Measurements from ENCODE around the gene TMEM95.
A peak's percentile ranks its signal among the peaks of the same experiment; 100 is the strongest.

Gene TMEM95

GRCh38 chr17:7354262-7354843 lies 603 bp upstream of the TMEM95 start (continued):
- no peak for TF ChIP-seq ZNF426 (tag by site-specific recombination; IDR thresholded peaks at IDR 0.05)
- no peak for TF ChIP-seq WT1 (tag by site-specific recombination; IDR thresholded peaks at IDR 0.05)
- TF ChIP-seq OVOL3 (tag by site-specific recombination; IDR thresholded peaks at IDR 0.05): no peak
- TF ChIP-seq ZFP3 (tag by site-specific recombination; IDR thresholded peaks at IDR 0.05; ENCODE audit: low read depth): no peak
- no peak for TF ChIP-seq ZNF645 (tag by site-specific recombination; IDR thresholded peaks at IDR 0.05)
- no peak for TF ChIP-seq ZNF707 (tag by site-specific recombination; IDR thresholded peaks at IDR 0.05)
- TF ChIP-seq ZNF157 (tag by site-specific recombination; IDR thresholded peaks at IDR 0.05): no peak
- TF ChIP-seq SP3 (tag by site-specific recombination; IDR thresholded peaks at IDR 0.05): no peak
- no peak for TF ChIP-seq ZBTB8A (tag by site-specific recombination; IDR thresholded peaks at IDR 0.05)
- no peak for TF ChIP-seq ZNF626 (tag by site-specific recombination; IDR thresholded peaks at IDR 0.05)
- TF ChIP-seq ZNF26 (tag by site-specific recombination; IDR thresholded peaks at IDR 0.05): 0 out of 2 replicates have a peak, but pooled peaks have one; percentile 22
- no peak for TF ChIP-seq ZNF24 (tag by site-specific recombination; IDR thresholded peaks at IDR 0.05)
- TF ChIP-seq ZNF510 (tag by site-specific recombination; IDR thresholded peaks at IDR 0.05; ENCODE audit: insufficient replicate concordance): no peak
- peak; percentile 78; the same call in 1 of the 2 replicates for TF ChIP-seq ZNF391 (tag by site-specific recombination; IDR thresholded peaks at IDR 0.05; ENCODE audit: borderline replicate concordance, low read depth)
- no peak for TF ChIP-seq SP2 (tag by site-specific recombination; IDR thresholded peaks at IDR 0.05)
- no peak for TF ChIP-seq ZNF549 (tag by site-specific recombination; IDR thresholded peaks at IDR 0.05)
- no peak for TF ChIP-seq ZNF623 (tag by site-specific recombination; IDR thresholded peaks at IDR 0.05)
- no peak for TF ChIP-seq ZNF561 (tag by site-specific recombination; IDR thresholded peaks at IDR 0.05; ENCODE audit: borderline replicate concordance)
- TF ChIP-seq ZNF133 (tag by site-specific recombination; IDR thresholded peaks at IDR 0.05): no peak
- no peak for TF ChIP-seq FEZF1 (tag by site-specific recombination; IDR thresholded peaks at IDR 0.05)
- 0 out of 2 replicates have a peak, but pooled peaks have one; percentile 44 for TF ChIP-seq KLF17 (tag by site-specific recombination; IDR thresholded peaks at IDR 0.05)
- TF ChIP-seq ZNF544 (tag by site-specific recombination; IDR thresholded peaks at IDR 0.05): no peak
- no peak for TF ChIP-seq ZNF776 (tag by site-specific recombination; IDR thresholded peaks at IDR 0.05; ENCODE audit: borderline replicate concordance)
- no peak for TF ChIP-seq ZNF16 (tag by site-specific recombination; IDR thresholded peaks at IDR 0.05; ENCODE audit: low read depth)
- no peak for TF ChIP-seq ZNF138 (tag by site-specific recombination; IDR thresholded peaks at IDR 0.05; ENCODE audit: borderline replicate concordance)
- 0 out of 2 replicates have a peak, but pooled peaks have one; percentile 11 for TF ChIP-seq KLF1 (tag by site-specific recombination; IDR thresholded peaks at IDR 0.05)
- no peak for TF ChIP-seq KLF9 (tag by site-specific recombination; IDR thresholded peaks at IDR 0.05; ENCODE audit: low read depth)
- no peak for TF ChIP-seq ZBTB7A (tag by site-specific recombination; IDR thresholded peaks at IDR 0.05; ENCODE audit: low read depth)
- no peak for TF ChIP-seq ZNF560 (tag by site-specific recombination; IDR thresholded peaks at IDR 0.05; ENCODE audit: borderline replicate concordance)
- no peak for TF ChIP-seq ZEB2 (tag by site-specific recombination; IDR thresholded peaks at IDR 0.05)
- no peak for TF ChIP-seq ZFP41 (tag by site-specific recombination; IDR thresholded peaks at IDR 0.05; ENCODE audit: borderline replicate concordance)
- no peak for TF ChIP-seq ZBTB21 (tag by site-specific recombination; IDR thresholded peaks at IDR 0.05)
- TF ChIP-seq YY2 (tag by site-specific recombination; IDR thresholded peaks at IDR 0.05): no peak
- TF ChIP-seq ZNF423 (tag by site-specific recombination; IDR thresholded peaks at IDR 0.05): no peak
- TF ChIP-seq ZBTB48 (tag by site-specific recombination; IDR thresholded peaks at IDR 0.05): no peak
- no peak for TF ChIP-seq SETDB1 (IDR thresholded peaks at IDR 0.05; ENCODE audit: insufficient read length, low read length)
- 0 out of 2 replicates have a peak, but pooled peaks have one; percentile 23 for TF ChIP-seq ZNF639 (tag by site-specific recombination; IDR thresholded peaks at IDR 0.05)
- TF ChIP-seq ZNF555 (tag by site-specific recombination; conservative IDR thresholded peaks at IDR 0.05): no peak
